ENCODE data around the gene NDE1.

- no peak for TF ChIP-seq SIN3A (IDR thresholded peaks at IDR 0.05; ENCODE audit: borderline replicate concordance, insufficient read depth, low read length)
- TF ChIP-seq FOXP2 (optimal IDR thresholded peaks at IDR 0.05; ENCODE audit: borderline replicate concordance, extremely low read depth, extremely low read length, insufficient read depth), result no peak
- TF ChIP-seq, protein P1, sequence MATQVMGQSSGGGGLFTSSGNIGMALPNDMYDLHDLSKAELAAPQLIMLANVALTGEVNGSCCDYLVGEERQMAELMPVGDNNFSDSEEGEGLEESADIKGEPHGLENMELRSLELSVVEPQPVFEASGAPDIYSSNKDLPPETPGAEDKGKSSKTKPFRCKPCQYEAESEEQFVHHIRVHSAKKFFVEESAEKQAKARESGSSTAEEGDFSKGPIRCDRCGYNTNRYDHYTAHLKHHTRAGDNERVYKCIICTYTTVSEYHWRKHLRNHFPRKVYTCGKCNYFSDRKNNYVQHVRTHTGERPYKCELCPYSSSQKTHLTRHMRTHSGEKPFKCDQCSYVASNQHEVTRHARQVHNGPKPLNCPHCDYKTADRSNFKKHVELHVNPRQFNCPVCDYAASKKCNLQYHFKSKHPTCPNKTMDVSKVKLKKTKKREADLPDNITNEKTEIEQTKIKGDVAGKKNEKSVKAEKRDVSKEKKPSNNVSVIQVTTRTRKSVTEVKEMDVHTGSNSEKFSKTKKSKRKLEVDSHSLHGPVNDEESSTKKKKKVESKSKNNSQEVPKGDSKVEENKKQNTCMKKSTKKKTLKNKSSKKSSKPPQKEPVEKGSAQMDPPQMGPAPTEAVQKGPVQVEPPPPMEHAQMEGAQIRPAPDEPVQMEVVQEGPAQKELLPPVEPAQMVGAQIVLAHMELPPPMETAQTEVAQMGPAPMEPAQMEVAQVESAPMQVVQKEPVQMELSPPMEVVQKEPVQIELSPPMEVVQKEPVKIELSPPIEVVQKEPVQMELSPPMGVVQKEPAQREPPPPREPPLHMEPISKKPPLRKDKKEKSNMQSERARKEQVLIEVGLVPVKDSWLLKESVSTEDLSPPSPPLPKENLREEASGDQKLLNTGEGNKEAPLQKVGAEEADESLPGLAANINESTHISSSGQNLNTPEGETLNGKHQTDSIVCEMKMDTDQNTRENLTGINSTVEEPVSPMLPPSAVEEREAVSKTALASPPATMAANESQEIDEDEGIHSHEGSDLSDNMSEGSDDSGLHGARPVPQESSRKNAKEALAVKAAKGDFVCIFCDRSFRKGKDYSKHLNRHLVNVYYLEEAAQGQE (IDR thresholded peaks at IDR 0.05; ENCODE audit: insufficient read depth in 1 of 2, low read depth in 2 of 2, low read length in 2 of 2), result no peak
Observed at GRCh38 chr16:15739950-15740349, 89.9 kb downstream of the NDE1 start.

All from PFSK-1 (cell line).